HG02759 (cell line): ENCODE results near the gene CDK12.

Experiments used
- ATAC-seq: cut with Tn5 transposase; IDR thresholded peaks from one replicate; pipeline ENCODE4 v1.9.1; 2021; ENCODE audit warnings: mild to moderate bottlenecking, moderate library complexity; ENCODE audit not compliant: unreplicated experiment

CDK12 gene

GRCh38 chr17:39548494-39549225 lies 87.4 kb downstream of the CDK12 start:
- ATAC-seq, result no peak

GRCh38 chr17:39549747-39550573 lies 88.7 kb downstream of the CDK12 start:
- no peak for ATAC-seq

GRCh38 chr17:39551879-39552278 lies 90.6 kb downstream of the CDK12 start:
- ATAC-seq, result no peak

GRCh38 chr17:39553341-39553945 lies 92.2 kb downstream of the CDK12 start:
- no peak for ATAC-seq

- ATAC-seq, result no peak
Observed at GRCh38 chr17:39555368-39555767, 94.1 kb downstream of the CDK12 start.

- no peak for ATAC-seq
Observed at GRCh38 chr17:39556423-39556822, 95.1 kb downstream of the CDK12 start.

- ATAC-seq, result no peak
Observed at GRCh38 chr17:39562395-39562794, 101.1 kb downstream of the CDK12 start.

GRCh38 chr17:39562976-39563375 lies 101.7 kb downstream of the CDK12 start:
- no peak for ATAC-seq

- no peak for ATAC-seq
Observed at GRCh38 chr17:39563476-39563875, 102.2 kb downstream of the CDK12 start.

GRCh38 chr17:39564211-39564848 lies 103.0 kb downstream of the CDK12 start:
- ATAC-seq, result no peak

- ATAC-seq, result no peak
Observed at GRCh38 chr17:39566094-39566850, 105.0 kb downstream of the CDK12 start.

GRCh38 chr17:39568702-39569101 lies 107.4 kb downstream of the CDK12 start:
- ATAC-seq, result no peak

GRCh38 chr17:39569126-39569525 lies 107.8 kb downstream of the CDK12 start:
- no peak for ATAC-seq

GRCh38 chr17:39572121-39572520 lies 110.8 kb downstream of the CDK12 start:
- ATAC-seq, result no peak

- no peak for ATAC-seq
Observed at GRCh38 chr17:39573447-39574298, 112.4 kb downstream of the CDK12 start.

GRCh38 chr17:39576187-39576586 lies 114.9 kb downstream of the CDK12 start:
- no peak for ATAC-seq

GRCh38 chr17:39578272-39578671 lies 117.0 kb downstream of the CDK12 start:
- ATAC-seq, result no peak

GRCh38 chr17:39579318-39580081 lies 118.2 kb downstream of the CDK12 start:
- no peak for ATAC-seq

GRCh38 chr17:39580082-39580468 lies 118.8 kb downstream of the CDK12 start:
- no peak for ATAC-seq
